ENCODE data around the gene INTS6L.

Gene INTS6L

GRCh38 chrX:135520553-135521404 is at the start of gene INTS6L:
INTS6L (plus strand) TSS chrX:135520660; CDS start chrX:135520993, 333 bp downstream.
- TF ChIP-seq GATA2 (IDR thresholded peaks at IDR 0.05; ENCODE audit: low read depth, low read length), result no peak
- TF ChIP-seq GATA3 (IDR thresholded peaks at IDR 0.05; ENCODE audit: low read depth, low read length), result no peak

- TF ChIP-seq GATA2 (IDR thresholded peaks at IDR 0.05; ENCODE audit: low read depth, low read length) (no peak), GATA3 (IDR thresholded peaks at IDR 0.05; ENCODE audit: low read depth, low read length) (no peak)
Measured at GRCh38 chrX:135476378-135476777, 44.1 kb upstream of the INTS6L start.

GRCh38 chrX:135477576-135477975 is 42.9 kb upstream of the INTS6L start:
- TF ChIP-seq GATA3 (IDR thresholded peaks at IDR 0.05; ENCODE audit: low read depth, low read length), result no peak
- no peak for TF ChIP-seq GATA2 (IDR thresholded peaks at IDR 0.05; ENCODE audit: low read depth, low read length)

GRCh38 chrX:135480076-135480475 is 40.4 kb upstream of the INTS6L start:
- TF ChIP-seq GATA3 (IDR thresholded peaks at IDR 0.05; ENCODE audit: low read depth, low read length) (no peak), GATA2 (IDR thresholded peaks at IDR 0.05; ENCODE audit: low read depth, low read length) (no peak)

GRCh38 chrX:135481696-135482179 is 38.7 kb upstream of the INTS6L start:
- no peak for TF ChIP-seq GATA2 (IDR thresholded peaks at IDR 0.05; ENCODE audit: low read depth, low read length)
- no peak for TF ChIP-seq GATA3 (IDR thresholded peaks at IDR 0.05; ENCODE audit: low read depth, low read length)

- TF ChIP-seq GATA2 (IDR thresholded peaks at IDR 0.05; ENCODE audit: low read depth, low read length), result no peak
- no peak for TF ChIP-seq GATA3 (IDR thresholded peaks at IDR 0.05; ENCODE audit: low read depth, low read length)
Measured at GRCh38 chrX:135484641-135485289, 35.7 kb upstream of the INTS6L start.

GRCh38 chrX:135489542-135489941 is 30.9 kb upstream of the INTS6L start:
- no peak for TF ChIP-seq GATA2 (IDR thresholded peaks at IDR 0.05; ENCODE audit: low read depth, low read length)
- no peak for TF ChIP-seq GATA3 (IDR thresholded peaks at IDR 0.05; ENCODE audit: low read depth, low read length)

GRCh38 chrX:135490979-135491514 is 29.4 kb upstream of the INTS6L start:
- TF ChIP-seq GATA3 (IDR thresholded peaks at IDR 0.05; ENCODE audit: low read depth, low read length) (no peak), GATA2 (IDR thresholded peaks at IDR 0.05; ENCODE audit: low read depth, low read length) (no peak)

GRCh38 chrX:135494453-135494852 is 26.0 kb upstream of the INTS6L start:
- no peak for TF ChIP-seq GATA3 (IDR thresholded peaks at IDR 0.05; ENCODE audit: low read depth, low read length)
- TF ChIP-seq GATA2 (IDR thresholded peaks at IDR 0.05; ENCODE audit: low read depth, low read length), result no peak

- TF ChIP-seq GATA3 (IDR thresholded peaks at IDR 0.05; ENCODE audit: low read depth, low read length) (no peak), GATA2 (IDR thresholded peaks at IDR 0.05; ENCODE audit: low read depth, low read length) (no peak)
Measured at GRCh38 chrX:135497736-135498135, 22.7 kb upstream of the INTS6L start.

GRCh38 chrX:135498236-135498635 is 22.2 kb upstream of the INTS6L start:
- TF ChIP-seq GATA2 (IDR thresholded peaks at IDR 0.05; ENCODE audit: low read depth, low read length), result no peak
- TF ChIP-seq GATA3 (IDR thresholded peaks at IDR 0.05; ENCODE audit: low read depth, low read length), result no peak

- TF ChIP-seq GATA2 (IDR thresholded peaks at IDR 0.05; ENCODE audit: low read depth, low read length) (no peak), GATA3 (IDR thresholded peaks at IDR 0.05; ENCODE audit: low read depth, low read length) (no peak)
Measured at GRCh38 chrX:135505351-135505750, 15.1 kb upstream of the INTS6L start.

- no peak for TF ChIP-seq GATA2 (IDR thresholded peaks at IDR 0.05; ENCODE audit: low read depth, low read length)
- TF ChIP-seq GATA3 (IDR thresholded peaks at IDR 0.05; ENCODE audit: low read depth, low read length), result no peak
Measured at GRCh38 chrX:135509885-135510284, 10.6 kb upstream of the INTS6L start.

- TF ChIP-seq GATA3 (IDR thresholded peaks at IDR 0.05; ENCODE audit: low read depth, low read length) (no peak), GATA2 (IDR thresholded peaks at IDR 0.05; ENCODE audit: low read depth, low read length) (no peak)
Measured at GRCh38 chrX:135512508-135513129, 7.8 kb upstream of the INTS6L start.

All from SH-SY5Y (cell line).